Thyroid gland (tissue), 4 donors: ENCODE data around the gene HNRNPAB.

Experiments
- POLR2A ChIP-seq, 2 donors: fragments of 450-650 bp; IDR thresholded peaks; one replicate each; pipeline ENCODE4 v1.6.1; 2017; ENCODE audit warnings: antibody characterized with exemption in 2 of 2, mild to moderate bottlenecking in 2 of 2, moderate library complexity in 1 of 2
- TF ChIP-seq, protein P1 (sequence below), 6 experiments: fragments of 200-600 bp in 3 of 6; fragments of 450-650 bp in 3 of 6; sonication (generic) in 3 of 6; IDR thresholded peaks; one replicate each; pipeline ENCODE4 v1.5.1; 2016 to 2019; ENCODE audit warnings: antibody characterized with exemption in 6 of 6, mild to moderate bottlenecking in 2 of 6, inconsistent platforms in 1 of 6, moderate library complexity in 1 of 6

DNA sequence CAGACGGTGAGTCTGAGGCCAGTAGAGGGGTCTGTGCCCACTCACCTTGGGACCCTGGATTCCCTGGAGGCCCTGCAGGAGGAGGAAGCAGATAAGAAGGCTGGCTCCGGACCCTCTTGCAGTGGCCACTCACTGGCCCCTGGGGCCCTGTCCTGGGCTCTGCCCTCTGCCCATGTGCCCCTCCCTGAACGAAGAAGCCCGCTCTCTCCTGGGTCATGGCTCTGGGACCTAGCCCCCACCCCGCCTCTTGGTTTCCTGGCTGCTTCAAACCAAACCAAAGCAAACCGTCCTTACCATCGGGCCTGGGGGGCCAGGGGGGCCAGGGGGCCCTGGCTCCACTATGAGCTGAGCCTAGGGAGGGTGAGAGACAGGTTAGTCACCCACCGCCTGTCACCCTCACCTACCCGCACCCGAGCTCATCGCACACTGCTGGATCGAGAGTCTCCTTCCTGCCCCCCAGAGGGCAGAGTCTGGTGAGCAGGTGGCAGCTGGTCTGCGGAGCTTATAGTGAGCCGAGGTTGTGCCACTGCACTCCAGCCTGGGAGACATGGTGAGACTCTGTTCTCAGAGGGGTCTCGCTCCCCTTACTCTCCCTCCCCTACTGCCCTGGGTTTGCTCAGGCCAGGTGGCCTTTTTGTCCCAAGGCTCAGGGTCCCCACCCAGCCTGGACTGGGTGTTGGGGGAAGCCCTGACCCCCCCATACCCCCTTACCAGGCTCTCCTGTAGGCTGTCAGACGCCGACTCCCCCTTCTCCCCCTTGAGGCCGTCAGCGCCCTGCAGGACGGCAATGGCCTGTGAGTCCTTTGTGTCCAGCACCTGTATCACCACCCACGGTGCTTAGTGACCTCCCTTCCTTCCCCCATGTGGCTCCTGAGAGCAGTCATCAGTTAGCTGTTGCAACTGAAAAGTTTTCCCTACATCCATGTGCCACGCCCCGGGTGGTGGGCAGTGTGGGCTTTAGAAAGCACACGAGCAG, 43.4 kb downstream of the HNRNPAB start:
- TF ChIP-seq, protein P1, sequence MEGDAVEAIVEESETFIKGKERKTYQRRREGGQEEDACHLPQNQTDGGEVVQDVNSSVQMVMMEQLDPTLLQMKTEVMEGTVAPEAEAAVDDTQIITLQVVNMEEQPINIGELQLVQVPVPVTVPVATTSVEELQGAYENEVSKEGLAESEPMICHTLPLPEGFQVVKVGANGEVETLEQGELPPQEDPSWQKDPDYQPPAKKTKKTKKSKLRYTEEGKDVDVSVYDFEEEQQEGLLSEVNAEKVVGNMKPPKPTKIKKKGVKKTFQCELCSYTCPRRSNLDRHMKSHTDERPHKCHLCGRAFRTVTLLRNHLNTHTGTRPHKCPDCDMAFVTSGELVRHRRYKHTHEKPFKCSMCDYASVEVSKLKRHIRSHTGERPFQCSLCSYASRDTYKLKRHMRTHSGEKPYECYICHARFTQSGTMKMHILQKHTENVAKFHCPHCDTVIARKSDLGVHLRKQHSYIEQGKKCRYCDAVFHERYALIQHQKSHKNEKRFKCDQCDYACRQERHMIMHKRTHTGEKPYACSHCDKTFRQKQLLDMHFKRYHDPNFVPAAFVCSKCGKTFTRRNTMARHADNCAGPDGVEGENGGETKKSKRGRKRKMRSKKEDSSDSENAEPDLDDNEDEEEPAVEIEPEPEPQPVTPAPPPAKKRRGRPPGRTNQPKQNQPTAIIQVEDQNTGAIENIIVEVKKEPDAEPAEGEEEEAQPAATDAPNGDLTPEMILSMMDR (IDR thresholded peaks at IDR 0.05): no peak
- no peak for TF ChIP-seq POLR2A (IDR thresholded peaks at IDR 0.05)
